ENCODE results near the gene RAB40B.
"Not testable (repeated sequence)": the region's sequence is repeated elsewhere in the genome, so short reads cannot be mapped to it uniquely, and the experiment has no call there.

Gene RAB40B

DNA sequence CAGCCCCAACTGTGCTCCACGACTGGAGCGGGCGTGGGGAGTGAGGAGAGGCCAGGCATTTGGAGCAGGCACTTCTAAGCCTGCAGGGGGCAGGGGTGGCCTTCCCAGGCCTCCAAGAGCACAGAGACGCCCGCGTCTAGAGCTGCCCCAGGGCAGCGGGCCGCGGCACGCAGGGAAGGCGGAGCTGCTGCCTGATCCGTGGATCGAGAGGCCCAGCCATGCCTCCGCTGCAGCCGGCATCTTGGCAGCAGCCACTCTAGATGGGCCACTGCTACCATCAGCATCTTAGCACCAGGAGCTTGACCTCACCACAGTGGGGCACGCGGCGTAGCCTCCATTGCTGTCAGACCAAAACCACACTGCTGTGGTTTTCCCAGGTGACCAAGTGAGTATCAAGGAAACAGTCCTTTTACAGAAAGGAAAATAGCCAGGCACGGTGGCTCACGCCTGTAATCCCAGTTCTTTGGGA, 29.8 kb downstream of the RAB40B start:
- DNase-seq, result peak in 48 of 58 donors; percentile 15 to 82 (median 60)

DNA sequence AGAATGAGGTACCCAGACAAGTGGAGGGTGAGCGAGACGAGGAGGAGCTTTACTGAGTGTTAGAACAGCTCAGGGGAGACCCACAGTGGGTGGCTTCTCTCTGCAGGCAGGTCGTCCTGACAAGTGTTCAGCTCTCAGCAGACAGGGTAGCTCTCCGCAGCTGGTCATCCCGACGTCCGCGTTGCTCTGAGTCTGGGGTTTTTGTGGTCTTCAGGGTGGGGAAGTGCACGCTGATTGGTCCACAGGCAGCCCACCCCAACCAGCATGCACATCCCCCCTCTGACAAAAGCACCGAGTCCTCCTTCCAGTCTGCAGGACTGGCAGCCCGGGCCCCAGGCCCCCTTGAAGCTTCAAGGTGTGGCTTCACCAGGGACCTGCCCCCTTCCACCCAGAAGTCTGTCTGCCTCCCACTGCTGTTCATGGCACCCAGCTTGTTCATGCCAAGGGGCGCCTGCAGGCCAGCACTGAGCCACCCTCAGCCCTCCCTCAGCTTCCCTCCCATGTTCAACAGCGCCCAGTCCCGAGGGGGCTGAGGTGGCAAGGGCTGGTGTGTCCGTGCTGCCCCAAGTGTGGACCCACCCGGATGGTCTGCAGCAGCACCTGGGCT, 30.4 kb downstream of the RAB40B start:
- DNase-seq, result no peak

DNA sequence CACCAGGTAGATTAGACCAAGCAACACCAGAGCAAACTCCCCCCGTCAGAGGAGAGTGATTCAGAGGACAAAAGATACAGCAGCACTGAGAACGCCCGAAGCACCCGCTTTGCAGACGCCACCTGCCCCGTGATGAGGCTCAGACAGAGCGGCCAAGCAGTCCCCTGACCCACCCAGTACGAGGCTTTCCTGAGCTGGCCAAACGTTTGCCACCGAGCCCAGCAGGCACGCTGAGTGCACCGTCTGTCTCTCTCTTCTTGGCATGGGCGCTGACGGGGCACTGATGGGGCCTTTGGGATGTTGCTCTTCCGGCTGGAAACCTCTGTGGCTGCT, 30.9 kb downstream of the RAB40B start:
- DNase-seq, result no peak

DNA sequence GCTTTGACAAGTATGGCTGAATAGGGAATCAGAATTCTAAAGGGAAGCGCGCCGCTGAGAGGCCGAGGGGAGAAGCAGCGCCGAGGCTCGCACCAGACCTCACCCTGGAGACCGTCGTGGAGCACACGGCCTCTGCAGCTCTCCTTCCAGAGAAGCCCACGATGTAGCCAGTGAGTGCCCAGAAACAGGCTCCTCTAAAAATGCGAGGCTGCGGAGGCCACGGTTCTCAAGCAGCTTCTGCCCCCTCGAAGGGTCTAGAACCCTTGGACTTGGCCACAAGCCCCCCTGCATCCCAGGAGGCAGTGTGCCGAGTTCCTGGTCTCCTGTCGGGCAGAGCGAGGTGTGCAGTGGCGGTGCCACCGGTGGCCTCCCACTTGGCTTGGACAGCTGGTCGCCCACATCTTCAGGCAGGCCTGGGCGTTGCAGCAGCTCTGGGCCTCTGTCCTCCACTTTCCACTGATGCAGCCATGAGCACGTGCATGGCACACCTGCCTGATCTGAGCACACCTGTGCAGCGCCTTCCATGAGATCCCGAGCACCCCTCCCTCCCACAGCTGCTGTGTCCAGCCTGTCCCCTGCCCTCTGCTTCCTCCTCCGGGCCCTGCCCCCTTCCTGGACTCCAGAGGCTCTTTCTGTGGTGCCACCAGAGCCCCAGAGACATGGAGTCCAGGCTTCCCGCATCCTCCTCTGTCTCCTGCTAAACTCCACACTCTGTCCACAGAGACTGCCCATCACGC, 31.4 kb downstream of the RAB40B start:
- no peak for DNase-seq

DNA sequence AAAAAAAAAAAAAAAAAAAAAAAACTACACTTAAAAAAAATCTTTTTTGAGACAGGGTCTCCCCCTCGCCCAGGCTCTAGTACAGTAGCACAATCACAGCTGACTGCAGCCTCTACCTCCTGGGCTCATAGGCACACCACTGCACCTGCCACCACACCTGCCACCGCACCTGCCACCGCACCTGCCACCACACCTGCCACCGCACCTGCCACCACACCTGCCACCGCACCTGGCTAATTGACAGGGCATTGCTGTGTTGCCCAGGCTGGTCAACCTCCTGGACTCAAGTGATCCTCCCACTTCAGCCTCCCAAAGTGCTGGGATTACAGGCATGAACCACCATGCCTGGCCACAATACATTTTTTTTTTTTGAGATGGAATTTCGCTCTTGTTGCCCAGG, 32.6 kb downstream of the RAB40B start:
- no peak for DNase-seq

DNA sequence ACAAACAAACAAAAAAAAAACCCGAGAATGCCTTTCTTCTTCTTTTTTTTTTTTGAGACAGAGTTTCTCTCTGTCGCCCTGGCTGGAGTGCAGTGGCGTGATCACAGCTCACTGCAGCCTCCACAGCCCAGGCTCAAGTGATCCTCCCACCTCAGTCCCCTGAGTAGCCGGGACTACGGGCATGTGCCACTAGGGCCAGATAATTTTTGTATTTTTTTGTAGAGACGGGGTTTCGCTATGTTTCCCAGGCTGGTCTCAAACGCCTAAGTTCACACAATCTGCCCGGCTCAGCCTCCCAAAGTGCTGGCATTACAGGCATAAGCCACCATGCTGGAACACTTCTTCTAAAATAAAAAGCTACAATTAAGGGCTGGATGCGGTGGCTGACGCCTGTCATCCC, 33.3 kb downstream of the RAB40B start:
- DNase-seq, result no peak

DNA sequence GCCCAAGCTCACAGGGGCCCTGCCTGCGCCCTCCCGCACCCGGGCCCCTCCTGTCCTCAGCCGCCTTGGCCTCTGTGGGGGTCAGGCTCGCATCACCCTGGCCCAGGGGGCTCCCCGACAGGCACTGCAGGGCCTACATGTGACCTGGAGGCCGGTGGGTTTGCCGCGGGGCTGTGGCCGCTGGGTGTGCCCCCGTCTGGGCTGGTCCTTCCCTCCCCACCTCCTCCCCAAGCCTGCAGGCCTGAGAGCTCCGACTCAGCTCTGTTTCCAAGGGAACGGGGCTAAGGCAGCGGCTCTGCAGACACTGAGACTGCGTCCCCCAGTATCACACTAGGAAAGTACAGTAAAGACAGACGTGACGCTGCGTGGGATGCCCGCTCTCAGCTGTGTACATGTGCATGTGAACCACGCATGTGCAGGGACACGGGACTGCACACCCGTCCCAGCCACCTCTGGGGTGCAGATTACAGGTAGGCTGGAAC, 33.8 kb downstream of the RAB40B start:
- peak in 33 of 58 donors; percentile 20 to 77 (median 53) for DNase-seq

DNA sequence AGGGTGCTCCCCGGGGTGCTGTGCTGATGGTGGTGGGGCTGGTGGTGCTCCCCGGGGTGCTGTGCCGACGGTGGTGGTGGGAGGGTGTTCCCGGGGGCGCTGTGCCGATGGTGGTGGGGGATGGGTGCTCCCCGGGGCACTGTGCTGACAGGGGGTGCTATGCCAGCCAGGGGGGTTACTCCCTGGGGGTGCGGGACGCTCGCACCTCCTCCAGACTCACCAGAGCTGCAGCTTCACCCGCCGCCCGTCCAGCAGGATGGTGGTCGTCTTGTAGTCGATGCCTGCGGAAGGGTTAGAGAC, 34.3 kb downstream of the RAB40B start:
- DNase-seq, result no peak

DNA sequence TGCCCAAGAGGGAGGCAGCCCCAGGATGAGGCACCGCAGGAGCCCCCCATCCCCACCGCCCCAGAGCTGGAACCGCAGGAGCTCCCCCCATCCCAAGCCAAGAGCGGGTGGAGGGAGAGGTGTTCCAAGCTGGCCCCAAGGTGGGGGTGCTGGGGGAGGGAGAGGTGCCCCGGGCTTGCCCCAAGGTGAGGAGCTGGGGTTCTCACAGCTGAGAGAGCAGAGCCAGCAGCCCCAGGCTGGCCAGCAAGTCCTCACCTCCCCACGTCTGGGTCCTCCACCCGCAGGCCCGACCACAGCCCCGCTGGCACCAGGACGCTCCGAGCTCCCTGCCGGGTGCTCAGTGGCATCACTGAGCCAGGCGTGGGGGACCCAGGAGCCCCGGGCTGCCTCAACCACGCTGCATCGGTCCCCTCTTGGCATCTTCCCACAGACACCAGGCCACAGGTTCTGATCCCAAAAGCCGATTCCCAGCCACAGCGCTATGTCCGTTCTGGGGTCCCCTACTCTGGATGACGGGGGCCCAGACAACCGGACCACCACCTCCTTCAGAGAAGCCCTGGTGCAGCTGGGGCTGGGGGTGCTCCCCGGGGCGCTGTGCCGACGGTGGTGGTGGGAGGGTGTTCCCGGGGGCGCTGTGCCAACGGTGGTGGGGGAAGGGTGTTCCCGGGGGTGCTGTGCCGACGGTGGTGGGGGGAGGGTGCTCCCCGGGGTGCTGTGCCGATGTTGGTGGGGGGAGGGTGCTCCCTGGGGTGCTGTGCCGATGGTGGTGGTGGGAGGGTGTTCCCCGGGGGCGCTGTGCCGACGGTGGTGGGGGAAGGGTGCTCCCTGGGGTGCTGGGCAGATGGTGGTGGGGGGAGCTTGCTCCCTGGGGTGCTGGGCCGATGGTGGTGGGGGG, 34.9 kb downstream of the RAB40B start:
- DNase-seq, result no peak

DNA sequence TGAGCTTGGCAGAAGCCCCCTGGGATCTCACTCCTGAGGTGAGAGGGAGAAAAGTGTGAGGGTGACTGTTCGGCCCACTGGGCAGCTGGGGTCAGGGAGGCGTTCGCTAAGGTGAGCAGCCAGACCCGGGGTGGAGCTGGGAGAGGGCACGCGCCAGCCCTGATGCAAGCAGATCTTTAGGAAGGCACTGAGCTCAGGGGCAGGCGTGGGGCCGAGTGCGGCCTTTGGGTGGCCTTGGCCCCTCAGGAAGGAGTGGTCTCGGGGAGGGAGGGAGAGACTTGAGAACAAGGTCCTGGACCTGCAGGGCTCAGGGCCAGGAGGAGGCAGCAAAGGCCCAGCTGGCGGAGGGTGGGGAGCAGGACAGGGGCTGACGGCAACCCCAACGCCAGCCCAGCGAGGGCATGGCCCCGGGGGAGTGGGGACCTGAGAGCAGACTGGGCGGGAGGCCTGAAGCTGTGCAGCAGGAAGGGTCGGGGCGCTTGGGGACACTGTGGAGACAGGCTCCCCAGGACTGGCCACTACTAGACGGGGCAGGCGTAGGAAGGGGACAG, 35.7 kb downstream of the RAB40B start:
- DNase-seq, result no peak

DNA sequence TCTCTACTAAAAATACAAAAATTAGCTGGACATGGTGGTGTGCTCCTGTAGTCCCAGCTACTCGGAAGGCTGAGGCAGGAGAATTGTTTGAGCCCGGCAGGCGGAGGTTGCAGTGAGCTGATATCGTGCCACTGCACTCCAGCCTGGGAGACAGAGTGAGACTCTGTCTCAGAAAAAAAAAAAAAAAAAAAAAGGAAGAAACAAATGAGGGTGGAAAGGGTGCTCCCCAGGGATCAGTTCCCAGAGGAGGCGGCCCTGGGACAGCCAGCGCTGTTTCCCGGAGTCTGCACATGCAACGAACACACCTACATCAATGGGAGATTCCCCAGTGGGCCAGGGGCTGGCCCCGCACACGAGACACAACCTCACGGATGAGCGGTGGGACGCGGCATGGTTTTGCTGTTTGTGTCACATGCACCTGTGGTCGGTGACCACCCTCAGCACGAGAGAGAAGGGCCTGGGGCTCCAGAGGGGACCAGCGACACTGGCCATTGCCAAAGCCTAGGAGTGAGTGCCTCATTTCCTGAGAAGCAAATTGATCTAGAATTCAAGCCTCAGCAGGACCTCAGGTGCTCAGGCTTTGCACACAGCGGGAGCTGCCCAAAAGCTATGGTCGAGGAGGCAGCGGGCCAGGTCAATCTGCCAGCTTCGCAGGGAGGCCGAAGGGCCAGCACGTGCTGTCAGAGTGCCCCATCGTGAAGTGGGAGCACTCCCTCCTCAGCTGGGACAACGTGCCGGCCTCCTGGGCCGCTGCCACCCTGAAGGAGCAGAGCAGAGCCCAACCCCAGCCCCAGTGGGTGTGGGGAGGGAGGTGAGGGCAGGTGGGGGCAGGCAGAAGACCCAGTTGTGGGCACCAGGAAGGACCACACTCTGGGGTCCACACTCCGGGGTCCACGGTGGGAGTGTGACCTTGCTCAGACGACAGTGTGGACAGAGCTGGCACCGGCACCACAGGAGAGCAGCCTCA, 36.5 kb downstream of the RAB40B start:
- no peak for DNase-seq

DNA sequence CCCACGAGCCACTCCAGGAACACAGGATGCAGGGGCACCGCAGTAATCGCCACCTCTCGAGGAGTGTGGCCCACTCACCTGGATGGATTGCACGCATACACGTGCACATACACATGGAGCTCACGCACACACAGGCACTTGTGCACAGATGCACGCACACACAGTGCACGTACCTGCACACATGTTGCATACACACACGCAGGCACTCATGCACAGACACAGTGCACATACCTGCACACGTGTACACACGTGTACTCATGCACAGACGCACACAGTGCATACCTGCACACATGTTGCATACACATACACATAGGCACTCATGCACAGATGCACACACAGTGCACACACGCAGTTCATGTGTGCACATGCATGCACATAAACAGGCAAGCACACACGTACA, 38.6 kb downstream of the RAB40B start:
- DNase-seq, result no peak

DNA sequence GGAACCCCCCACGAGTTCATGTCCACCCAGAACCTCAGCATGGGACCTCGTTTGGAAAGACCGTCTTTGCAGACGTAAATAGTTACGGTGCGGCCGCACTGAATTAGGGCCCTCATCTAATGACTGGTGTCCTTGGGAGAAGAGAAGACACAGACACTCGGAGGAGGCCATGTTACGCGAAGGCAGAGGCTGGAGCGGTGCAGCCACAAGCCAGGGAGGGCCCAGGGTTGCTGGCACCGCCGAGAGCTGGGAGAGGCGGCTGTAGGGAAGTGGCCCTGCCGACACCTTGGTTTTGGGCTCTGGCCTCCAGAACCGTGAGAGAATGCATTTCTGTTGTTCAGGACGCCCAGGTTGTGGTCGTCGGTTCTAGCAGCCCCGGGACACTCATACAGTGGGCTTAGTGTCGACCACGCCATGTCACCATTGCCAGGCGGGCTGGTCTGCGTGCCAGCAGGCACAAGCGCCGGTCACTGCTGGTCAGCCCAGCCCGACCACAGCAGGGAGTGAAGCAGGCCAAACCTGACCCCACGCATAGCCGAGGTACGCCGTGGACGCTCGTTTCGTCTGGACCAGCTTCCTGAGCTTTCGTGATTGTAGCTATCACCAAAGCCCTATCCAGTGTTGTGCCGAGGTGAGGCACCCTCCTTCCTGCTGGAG, 39.6 kb downstream of the RAB40B start:
- DNase-seq, result no peak

DNA sequence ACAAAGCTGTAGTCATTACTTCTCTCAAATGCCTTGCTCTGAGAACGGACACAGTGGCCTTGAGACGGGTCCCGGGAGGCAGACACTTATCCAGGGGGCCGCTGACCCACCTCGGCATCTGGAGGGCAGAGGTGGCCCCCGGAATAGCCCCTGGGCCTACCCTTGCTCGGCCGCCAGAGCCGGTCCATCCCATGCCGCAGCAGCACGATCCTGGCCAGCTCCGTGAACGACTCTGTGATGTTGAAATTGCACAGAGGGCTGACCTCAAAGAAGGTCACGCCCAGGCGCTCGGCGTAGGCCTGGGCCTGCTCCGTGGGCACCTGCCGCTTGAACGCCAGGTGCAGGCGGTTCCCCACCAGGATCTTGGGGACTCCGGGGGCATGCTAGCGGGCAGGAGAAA, 40.2 kb downstream of the RAB40B start:
- no peak for DNase-seq

DNA sequence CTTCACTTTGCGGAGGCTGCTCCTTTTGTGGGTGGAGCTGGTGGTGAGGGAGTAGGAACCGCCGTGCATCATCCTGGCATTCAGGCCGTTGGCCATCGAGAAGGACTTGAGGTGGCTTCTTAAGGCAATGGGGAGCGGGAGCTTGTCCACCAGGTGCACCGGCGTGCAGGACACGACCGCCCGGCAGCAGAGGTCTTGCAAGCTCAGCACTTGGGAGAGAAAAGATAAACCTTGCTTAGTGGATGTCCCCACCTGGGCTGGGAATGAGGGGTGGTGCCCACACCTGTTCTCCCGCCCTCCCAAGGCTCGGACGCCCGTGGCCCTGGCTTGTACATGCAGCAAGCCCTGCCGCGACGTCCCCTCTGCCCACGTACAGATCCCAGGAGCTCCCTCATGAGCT, 40.6 kb downstream of the RAB40B start:
- no peak for DNase-seq

DNA sequence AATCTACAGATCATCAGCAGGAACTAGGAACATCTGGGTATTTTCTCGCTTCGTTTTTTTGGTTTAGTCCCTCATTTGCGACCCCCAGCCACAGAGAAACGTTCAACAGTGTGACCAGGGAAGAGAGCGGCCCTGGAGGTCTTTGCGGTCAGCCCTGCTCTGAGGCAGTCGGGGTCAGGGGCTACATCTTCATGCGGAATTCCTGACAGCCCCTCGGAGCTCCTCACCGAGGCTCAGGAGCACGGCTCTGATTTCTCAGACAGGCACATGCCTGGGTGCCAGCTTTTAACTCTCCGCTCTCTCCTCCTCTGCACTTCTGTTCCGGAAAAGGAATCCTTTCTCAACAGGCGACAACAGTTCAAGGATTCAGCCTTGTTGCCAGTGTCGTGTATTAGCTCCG, 42.2 kb downstream of the RAB40B start:
- no peak for DNase-seq

DNA sequence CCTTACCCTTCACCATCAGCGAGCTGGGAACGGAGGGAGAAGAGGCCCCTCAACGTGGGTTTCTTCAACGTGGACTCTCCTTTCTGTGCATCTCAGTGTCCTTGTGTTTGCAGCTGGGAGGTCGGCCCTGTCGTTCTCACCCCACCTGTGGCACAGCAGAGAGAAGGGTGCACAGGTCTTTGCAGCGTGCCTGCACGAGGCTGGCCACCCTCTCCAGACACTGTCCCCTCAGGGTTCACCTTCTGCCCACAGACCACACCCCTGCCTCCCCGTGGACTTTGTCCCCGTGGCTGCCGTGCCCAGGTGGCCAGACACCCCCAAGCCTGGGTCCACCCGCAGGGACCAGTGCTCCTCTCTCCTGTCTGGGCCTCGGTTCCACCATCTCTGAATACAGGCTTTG, 43.0 kb downstream of the RAB40B start:
- DNase-seq, result no peak

DNA sequence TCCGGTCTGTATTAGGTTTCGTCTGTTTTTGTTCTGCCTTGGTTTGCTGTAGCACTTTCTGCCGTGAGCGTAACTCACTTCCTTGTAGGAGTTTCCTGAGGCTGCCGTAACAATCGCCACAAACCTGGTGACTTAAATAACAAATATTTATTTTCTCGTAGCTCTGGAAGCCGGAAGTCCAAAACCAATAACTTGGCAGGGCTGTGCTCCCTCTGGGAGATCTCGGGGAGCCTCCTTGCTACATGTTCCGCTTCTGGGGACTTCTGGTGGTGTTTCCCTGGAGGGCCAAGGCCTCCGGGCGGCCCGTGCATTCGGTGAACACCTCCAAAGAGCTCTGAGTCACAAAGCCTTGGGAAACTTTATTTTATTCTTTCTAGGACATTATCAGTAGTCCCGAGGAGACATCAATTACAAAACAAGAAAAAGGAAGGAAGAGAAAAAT, 43.4 kb downstream of the RAB40B start:
- DNase-seq, result no peak

DNA sequence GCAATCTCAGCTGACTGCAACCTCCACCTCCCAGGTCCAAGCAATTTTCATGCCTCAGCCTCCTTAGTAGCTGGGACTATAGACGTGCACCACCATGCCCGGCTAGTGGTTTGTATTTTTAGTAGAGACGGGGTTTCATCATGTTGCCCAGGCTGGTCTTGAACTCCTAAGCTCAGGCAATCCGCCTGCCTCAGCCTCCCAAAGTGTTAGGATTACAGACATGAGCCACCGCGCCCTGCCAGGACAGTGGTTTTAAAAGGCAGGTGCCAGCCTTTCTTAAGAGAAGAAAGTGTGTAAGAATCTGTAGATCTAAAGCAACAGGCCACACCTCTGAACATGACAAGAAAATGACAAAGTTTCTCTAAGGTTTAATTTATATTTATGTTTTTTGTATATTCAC, 43.9 kb downstream of the RAB40B start:
- not testable (repeated sequence) for DNase-seq
